NCI-H187 treated with DMSO at 0.1 percent for 48 hours (cell line): ENCODE measurements around the gene ARID2.

ENCODE experiments used
- DNase-seq: peaks from one replicate; lab custom pipeline; 2025; lab: John Stamatoyannopoulos, UW

ARID2 gene, protein sequence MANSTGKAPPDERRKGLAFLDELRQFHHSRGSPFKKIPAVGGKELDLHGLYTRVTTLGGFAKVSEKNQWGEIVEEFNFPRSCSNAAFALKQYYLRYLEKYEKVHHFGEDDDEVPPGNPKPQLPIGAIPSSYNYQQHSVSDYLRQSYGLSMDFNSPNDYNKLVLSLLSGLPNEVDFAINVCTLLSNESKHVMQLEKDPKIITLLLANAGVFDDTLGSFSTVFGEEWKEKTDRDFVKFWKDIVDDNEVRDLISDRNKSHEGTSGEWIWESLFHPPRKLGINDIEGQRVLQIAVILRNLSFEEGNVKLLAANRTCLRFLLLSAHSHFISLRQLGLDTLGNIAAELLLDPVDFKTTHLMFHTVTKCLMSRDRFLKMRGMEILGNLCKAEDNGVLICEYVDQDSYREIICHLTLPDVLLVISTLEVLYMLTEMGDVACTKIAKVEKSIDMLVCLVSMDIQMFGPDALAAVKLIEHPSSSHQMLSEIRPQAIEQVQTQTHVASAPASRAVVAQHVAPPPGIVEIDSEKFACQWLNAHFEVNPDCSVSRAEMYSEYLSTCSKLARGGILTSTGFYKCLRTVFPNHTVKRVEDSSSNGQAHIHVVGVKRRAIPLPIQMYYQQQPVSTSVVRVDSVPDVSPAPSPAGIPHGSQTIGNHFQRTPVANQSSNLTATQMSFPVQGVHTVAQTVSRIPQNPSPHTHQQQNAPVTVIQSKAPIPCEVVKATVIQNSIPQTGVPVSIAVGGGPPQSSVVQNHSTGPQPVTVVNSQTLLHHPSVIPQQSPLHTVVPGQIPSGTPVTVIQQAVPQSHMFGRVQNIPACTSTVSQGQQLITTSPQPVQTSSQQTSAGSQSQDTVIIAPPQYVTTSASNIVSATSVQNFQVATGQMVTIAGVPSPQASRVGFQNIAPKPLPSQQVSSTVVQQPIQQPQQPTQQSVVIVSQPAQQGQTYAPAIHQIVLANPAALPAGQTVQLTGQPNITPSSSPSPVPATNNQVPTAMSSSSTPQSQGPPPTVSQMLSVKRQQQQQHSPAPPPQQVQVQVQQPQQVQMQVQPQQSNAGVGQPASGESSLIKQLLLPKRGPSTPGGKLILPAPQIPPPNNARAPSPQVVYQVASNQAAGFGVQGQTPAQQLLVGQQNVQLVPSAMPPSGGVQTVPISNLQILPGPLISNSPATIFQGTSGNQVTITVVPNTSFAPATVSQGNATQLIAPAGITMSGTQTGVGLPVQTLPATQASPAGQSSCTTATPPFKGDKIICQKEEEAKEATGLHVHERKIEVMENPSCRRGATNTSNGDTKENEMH (N-terminal part only)

DNA sequence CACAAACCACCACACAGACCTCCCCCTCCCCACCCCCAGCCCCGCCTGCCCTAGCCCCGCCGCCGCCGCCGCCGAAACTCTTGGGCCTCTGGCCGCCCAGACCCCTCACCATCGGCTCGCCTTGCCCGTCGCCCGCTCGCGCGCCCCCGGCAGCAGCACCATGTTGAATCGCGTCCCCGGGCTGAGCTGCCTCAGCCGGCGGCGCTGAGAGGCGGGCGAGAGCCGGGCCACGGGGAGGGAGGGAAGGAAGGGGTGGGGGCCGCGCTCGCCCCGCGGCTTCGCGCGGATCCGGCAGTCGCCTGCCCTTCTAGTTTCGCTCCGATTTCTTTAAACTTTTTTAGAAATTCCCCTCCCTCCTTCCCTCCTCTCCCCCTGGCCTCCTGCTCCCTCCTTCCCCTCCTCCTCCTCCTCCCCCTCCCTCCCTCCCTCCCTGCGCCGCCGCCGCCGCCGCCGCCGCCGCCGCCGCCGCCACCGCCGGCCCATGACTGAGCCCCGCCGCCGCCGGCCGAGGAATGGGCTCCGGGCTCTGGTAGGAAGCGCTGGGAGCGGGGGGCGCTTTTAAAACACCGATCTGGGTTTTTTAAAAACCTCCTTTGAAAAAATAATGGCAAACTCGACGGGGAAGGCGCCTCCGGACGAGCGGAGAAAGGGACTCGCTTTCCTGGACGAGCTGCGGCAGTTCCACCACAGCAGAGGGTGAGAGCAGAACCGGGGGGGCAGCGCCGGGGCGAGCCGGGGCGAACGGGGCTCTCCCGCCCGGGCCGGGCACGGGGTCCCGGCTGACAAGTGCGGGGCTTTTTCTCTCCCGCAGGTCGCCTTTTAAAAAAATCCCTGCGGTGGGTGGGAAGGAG is at the start of gene ARID2:
ARID2 (plus strand) TSS at position 474 of the 851 bp plus-strand sequence; CDS start at position 605, 131 bp downstream.
- DNase-seq: no peak

DNA sequence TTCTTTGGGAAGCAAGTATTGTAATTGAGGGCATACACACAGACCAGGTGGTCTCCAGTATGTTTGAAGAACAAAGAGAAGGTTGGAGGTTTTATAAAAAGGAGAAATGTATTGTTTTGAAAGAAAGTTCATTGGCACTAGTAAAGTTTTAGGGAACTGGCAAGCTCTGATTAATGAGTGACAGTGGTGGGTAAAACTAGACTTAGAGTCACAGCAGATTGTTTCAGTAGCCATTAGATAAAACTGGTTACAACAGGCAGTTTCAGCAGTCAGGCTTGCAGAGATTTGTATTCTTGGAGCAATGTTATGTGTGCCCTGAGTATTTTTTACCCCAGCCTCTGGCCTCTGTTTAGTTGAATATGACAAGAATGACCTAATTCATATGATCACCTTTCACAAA is 49.1 kb upstream of the ARID2 start:
- DNase-seq: no peak

DNA sequence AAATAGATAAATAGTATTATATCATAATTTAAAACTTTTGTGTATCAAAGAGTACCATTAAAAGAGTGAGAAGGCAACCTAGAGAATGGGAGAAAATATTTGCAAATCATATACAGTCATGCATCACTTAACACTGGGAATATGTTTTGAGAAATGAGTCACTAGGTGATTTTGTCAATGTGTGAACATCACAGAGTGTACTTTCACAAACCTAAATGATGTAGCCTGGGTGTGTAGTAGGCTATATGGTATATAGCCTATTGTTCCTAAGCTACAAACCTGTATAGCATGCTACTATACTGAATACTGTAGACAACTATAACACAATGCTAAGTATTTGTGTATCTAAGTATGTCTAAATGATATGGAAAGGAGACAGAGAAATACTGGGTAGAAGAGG is 48.0 kb upstream of the ARID2 start:
- DNase-seq: no peak

DNA sequence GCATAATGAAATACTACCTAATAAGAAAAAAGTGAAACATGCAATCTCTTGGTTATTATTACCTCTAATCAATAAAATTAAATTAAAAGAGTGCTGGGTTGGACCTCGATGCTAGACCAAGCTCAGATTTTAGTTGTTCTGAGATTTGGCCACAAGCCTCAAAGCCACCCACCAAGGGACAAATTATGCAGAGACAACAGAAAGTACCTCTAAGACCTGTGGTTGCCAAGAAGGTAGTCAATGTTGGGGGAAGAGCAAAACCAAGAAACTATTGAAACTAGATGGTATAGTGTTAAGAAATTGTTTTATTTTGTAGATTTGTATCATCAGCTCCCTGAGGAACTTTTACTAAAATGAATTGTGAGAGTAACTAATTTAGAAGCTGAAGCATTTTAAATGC is 43.8 kb upstream of the ARID2 start:
- DNase-seq: no peak

DNA sequence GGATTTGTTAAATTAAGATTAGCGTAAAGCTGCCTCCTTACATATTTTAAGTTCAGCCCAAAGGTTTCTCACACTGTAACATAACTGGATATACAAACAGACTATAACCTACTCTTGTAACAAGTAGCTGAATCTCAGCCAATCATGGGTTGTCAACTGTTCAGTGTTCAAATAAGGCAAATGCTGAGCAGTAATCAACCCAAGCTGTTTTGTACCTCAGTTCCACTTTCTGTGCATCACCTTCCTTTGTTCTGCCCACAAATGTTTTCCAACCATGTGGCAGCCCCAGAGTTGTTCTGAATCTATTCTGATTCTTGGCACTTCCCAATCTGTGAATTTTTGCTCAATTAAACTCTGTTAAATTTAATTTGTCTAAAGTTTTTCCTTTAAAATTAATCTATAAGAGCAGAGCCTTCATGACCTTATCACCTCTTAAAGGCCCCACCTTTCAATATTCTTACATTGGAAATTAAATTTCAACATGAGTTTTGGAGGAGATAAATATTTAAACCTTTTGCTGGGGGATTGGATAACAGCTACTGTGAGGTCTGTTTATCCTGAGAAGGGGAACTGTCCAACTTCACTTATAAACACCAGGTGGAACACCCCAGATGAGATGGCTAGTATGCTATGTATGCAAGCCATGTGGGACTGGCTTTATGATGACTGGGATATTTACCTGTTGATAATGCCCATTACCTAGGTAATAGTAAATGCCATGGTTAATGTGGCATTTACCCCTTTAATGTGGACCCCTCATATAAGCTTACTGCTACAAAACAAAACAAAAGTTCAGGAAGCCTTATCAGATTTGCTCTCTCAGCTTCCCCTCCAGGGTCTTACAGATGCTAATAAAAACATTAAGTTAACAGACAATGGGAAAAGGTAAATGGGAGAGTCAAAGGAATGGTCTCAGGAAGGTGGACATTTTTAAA is 42.2 kb upstream of the ARID2 start:
- no peak for DNase-seq

DNA sequence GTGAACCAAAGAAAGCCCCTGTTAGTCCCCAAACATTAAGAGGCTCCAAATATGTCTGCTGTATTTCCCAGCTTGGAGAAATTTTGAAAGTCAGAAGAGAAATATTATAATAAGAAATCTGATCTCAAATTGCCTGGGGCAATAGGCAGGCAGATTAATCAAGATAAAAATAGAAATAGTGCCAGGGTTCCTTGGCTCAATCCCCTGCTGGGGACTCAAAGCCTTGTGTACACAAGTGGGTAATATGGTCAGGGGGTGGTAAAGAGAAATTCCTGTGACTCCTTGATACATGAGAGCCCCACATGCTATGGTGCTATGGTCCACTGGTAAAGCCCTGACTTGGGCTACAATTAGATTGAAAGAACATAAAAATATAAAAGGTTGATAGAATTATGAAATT is 41.3 kb upstream of the ARID2 start:
- no peak for DNase-seq

DNA sequence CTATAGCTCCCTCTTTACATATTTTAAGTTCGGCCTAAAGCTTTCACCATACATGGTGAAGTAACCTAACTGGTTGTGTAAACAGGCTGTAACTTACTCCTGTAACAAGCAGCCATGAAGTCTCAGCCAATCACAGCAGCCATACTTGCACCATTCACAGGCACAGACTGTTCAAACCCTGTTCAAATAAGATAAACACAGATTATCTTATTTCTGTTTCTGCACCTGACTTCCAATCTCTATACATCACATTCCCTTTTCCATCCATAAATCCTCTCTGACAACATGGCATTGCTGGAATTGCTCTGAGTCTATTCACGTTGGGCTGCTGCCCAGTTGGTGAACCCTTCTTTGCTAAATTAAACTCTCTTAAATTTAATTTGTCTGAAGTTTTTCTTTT is 34.5 kb upstream of the ARID2 start:
- DNase-seq: no peak

DNA sequence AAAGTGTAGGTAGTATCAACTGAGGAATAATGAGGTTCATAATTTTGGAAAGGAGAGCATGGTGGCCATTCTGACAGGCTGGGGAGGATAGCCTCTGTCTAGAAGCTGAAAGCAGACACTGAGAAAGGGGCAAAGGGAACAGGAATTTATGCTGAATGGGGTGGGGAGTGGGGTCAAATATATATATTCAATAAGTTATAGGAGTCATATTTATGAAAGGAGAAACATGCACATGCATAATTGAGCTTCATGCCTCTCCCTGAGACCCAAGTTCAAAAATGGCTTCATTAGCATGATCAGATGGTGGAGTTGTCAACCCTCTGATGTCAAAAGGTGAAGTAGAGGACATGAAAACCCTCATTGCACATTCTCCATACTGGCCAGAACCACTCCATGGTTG is 33.9 kb upstream of the ARID2 start:
- no peak for DNase-seq

DNA sequence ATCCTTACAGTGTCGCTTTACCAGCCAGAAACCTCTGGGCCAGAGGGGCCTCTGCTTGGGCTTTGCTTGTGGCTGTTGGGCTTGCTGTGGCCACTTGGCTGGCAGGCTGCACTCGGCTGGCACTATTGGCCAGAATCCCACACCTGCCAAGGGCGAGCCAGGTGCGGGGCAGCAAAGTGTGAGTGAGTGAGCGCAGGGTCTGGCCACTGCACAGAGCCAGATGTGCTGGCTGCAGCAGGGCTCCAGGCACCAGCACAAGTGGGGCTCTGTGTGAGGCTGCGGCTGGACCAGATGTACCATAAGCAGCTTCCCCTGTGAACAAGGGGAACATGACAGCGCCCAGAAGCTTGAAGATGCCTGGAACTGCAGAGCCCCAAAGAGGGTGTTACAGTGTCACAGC is 33.5 kb upstream of the ARID2 start:
- DNase-seq: no peak

DNA sequence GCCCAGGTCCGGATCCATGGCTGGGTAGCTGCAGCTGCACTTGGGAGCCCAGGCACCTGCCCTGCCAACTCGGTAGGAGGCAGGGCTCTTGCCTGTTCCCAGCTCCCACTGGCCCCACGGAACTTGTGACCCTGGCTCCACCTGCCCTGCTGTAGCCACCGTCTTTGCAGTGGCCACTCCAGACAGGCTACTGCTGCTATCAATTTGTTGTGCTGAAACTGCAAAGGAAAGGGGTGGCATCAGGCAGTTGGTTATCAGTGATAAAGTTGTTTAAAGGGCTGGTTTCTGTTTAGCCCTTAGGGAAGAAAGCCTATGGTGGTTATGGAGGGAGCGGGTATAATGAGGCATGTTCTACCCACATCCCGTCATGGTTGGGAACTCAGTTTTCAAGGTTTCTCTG is 32.1 kb upstream of the ARID2 start:
- DNase-seq: no peak

DNA sequence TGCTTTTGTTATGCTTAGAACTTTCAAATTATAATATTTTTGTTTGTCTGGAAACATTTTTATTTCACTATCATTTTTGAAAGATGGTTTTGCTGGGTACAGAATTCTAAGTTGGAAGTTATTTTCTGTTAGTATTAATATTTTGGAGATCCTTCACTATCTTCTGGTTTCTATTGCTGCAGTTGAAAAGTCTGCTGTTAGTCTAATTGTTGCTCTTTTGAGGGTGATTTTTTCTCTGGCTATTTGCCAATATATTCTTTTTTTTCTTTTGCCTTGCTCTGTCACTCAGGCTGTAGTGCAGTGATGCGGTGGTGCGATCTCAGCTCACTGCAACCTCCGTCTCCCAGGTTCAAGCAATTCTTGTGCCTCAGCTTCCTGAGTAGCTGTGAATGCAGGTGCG is 28.2 kb upstream of the ARID2 start:
- DNase-seq: no peak

DNA sequence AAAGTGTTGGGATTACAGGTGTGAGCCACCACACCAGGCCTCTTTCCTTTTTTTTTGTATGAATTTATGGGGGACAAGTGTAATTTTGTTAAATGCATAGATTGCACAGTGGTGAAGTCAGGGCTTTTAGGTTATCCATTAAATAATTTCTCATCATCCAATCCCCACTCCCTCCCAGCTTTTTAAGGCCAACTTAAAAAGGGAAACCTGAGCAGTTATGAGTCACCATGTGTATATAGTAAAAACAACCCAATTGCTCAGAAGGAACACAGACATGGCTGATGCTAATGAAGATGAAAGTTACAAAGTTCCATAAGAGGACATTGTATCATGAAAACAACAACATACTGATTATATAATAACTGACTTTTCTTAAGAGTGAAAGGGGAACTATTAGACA is 25.6 kb upstream of the ARID2 start:
- DNase-seq: no peak

DNA sequence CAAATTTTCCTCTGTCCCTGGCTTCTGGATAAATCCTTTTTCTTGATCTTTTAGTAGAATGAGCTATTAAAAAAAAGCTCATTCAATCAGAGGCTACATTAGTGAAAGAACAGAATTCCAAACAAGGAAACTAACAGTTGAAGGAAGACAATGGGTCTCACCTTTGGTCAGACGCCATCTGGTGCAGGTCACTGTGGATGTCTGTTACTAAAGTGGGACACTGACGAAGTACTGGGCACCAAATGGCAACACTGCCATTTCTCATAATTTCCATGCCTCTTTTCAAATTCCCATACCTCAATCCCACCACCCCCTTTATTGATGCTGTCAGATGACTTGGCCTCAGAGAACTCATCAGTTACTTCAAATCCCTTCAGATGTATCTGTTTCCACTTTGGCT is 24.5 kb upstream of the ARID2 start:
- DNase-seq: no peak

DNA sequence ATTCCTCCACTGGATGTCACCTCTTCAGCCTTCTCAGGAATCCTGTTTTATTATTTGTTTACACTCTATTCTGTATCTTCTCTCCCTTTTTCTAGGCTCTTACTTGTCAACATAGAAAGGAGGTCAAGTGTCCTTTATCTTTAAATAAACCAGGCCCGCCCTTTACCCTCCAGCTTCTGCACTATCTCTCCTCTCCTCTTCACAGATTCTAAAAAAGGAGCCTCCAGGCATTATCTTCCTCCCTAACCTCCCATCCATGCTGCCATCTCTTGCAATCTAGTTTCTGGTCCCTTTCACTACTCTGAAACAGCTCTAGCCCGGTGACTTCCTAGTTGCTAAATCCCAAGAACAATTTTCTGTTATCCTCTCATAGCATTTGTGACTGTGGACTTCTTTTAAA is 24.1 kb upstream of the ARID2 start:
- DNase-seq: no peak

DNA sequence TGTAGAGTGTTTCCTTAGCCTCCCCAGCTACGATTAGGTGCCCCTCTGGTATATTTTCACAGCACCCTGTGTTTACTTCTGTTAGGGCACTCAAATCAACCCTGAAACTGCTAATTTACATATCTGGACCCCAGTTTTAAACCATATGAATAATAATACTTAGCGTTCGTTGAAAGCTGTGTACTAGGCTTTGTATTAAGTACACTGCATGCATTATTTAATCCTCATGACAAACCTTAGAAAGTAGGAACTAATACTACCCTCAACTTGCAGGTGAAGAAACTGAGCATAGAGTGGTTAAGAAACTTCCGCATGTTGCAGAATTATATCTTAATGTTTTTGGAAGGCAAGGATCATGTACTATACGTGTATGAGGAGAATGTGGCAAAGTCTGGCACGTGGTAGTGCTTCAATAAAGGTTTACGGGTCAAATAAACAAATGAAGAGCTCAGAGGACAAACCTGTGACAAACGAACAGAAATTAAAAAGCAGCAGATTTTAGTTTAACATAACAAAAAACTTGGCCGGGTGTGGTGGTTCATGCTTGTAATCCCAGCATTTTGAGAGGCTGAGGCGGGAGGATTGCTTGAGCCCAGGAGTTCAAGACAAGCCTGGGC is 22.2 kb upstream of the ARID2 start:
- no peak for DNase-seq

DNA sequence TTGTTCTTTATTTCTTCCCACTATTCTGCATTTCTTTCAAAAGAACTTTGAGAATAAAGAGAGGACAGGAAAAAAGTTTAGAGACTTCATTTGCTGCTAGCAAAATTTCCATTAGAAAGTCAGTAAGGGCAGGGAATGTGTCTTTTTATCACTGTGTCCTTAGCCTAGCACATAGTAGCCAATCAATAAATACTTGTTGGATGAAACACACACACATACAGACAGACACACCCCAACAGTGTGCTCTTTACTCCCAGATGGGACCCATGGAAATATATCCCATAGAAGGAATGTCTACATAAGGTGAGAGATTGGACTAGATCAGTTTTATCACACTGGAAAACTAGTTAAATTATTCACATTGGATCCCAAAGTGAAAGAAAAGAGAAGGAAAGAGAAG is 21.1 kb upstream of the ARID2 start:
- no peak for DNase-seq

DNA sequence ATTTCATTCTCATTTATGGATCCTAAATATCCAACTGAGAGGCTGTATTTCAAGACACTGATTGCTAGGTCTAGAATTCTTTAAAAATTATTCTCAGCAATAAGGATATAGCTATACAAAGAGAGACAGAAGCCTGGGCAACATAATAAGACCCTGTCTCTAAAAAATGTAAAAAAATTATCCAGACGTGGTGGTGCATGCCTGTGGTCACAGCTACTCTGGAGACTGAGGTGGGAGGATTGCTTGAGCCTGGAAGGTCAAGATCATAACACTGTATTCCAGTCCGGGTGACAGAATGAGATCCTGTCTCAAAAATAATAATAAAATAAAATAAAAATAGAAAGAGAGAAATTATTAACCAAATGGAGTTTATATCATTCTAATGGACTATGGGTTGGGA is 20.6 kb upstream of the ARID2 start:
- DNase-seq: no peak

DNA sequence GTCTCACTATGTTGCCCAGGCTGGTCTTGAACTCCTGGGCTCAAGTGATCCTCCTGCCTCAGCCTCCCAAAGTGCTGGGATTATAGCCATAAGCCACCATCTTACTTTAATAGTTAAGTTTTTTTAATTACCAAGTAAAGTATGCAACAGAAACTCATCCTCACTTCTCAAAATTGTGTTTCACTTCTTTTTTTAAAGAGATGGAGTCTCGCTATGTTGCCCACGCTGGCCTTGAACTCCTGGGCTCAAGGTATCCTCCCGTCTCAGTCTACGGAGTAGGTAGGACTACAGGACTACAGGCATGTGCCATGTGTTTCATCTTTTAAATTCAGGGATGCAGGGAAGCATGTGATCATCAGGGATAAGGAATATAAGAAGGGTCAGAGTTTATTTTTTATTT is 17.2 kb upstream of the ARID2 start:
- no peak for DNase-seq

DNA sequence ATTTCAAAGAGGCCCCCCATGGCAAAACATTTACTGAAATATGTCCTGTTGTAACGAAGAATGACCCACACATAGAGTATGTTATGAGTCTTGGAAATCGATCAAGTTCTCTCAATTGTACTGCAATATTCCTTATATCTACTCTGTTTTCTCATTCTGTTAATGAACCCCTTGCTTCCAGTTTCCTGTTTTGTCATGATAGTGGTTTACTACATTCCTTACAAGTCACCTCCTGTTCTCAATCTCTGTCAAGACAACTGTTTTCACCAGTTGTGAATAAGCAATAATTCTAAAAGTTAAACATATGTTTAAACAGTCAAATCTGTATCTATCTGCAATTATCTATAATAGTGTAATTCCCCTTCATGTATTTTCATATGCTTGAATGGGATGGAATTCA is 16.4 kb upstream of the ARID2 start:
- DNase-seq: no peak

DNA sequence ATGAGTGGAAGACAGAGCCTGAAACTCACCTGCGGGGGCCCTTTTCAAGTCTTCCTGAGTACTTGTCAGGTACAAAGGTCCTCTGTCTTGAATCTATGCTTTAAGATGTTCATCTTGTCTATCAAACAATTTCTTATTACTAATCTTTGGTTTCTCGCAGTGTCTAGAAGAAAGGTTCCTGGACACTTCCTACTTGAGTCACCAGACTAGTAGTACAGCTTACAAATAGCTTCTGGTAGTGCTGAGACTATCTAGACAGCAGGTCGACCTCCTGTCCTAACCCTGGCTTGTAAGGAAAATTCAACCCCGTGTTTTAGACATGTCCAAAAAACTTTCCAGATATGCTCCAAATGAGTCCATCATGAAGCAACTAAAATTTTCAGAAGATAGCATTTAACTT is 11.2 kb upstream of the ARID2 start:
- no peak for DNase-seq
